ENCODE data around the gene FGG.

DNA sequence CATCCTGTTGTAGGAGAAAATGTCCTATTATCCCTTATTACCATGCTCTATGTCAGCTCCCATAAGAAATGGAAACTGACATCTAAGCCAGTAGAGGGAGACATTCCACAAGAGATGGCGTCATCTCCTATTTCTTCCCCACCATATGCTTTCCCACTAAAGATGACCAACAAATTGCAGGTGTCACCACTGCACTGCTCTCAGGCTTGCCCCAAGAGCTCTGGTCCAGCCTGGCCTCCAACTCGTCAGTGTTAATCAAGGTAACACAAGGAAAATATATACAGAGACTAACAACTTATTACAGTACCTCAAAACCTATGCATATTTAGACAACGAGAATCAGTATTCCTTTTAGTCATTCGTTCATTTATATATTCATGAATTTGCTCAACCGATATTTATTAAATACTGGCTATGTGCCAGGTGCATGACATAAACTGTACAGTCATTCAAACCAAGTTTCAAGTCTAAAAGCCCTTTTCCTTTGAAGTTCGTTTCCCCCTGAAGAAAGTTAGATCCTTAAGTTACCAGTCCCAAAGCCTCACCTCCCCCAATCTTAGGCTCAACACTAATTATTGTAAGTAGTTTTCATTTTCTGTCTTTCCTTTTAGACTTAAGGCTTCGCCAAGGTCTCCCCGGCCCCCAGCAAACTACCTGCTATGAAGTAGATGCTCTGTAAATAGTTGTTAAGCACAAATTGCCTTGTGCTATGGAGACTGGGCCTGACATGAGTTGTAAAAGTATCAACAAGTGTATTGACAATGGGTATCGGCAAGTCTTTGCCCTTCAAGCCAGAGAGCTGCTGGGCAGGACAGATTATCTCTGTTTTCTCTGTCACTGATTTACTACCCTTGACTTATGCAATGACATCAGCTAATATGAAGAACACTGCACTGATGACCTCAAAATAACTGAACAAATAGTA, 52.7 kb downstream of the FGG start:
- TF ChIP-seq, protein P1, sequence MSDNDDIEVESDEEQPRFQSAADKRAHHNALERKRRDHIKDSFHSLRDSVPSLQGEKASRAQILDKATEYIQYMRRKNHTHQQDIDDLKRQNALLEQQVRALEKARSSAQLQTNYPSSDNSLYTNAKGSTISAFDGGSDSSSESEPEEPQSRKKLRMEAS (IDR thresholded peaks at IDR 0.05): no peak
- TF ChIP-seq FOXM1 (IDR thresholded peaks at IDR 0.05; ENCODE audit: borderline replicate concordance, low read depth): no peak
- TF ChIP-seq EP300 (IDR thresholded peaks at IDR 0.05; ENCODE audit: borderline replicate concordance): no peak
- TF ChIP-seq NFIC (IDR thresholded peaks at IDR 0.05): no peak
- TF ChIP-seq CEBPB (IDR thresholded peaks at IDR 0.05): no peak
- no peak for TF ChIP-seq YY1 (IDR thresholded peaks at IDR 0.05; ENCODE audit: low read depth)
- peak; percentile 83 for TF ChIP-seq RAD21 (IDR thresholded peaks at IDR 0.05; ENCODE audit: low read depth)
- no peak for TF ChIP-seq TEAD4 (IDR thresholded peaks at IDR 0.05)
- TF ChIP-seq TAF1 (IDR thresholded peaks at IDR 0.05; ENCODE audit: low read depth): no peak
- TF ChIP-seq ZBTB7A (IDR thresholded peaks at IDR 0.05; ENCODE audit: low read depth): no peak
